Measurements from ENCODE around the gene EPHA6.

EPHA6 gene

GRCh38 chr3:97795951-97796350 lies 981.6 kb downstream of the EPHA6 start:
- no peak for TF ChIP-seq CTCF (conservative IDR thresholded peaks at IDR 0.05)
- no peak overlapping the region for H3K27ac ChIP-seq

Data from VCaP (cell line).